ENCODE results near the gene KIF6.

- TF ChIP-seq CTCF (IDR thresholded peaks at IDR 0.05) (no peak), POLR2A (IDR thresholded peaks at IDR 0.05) (no peak)
Measured at GRCh38 chr6:39296745-39297640, 428.2 kb downstream of the KIF6 start.
